SH-SY5Y (cell line): ENCODE data around the gene NLGN2.

ENCODE experiments used
- GATA2 ChIP-seq: IDR thresholded peaks from 2 replicates; pipeline ENCODE4 v1.6.1; 2011; ENCODE audit warnings: mild to moderate bottlenecking, low read depth, low read length
- GATA3 ChIP-seq: IDR thresholded peaks from 2 replicates; pipeline ENCODE4 v1.6.1; 2011; ENCODE audit warnings: low read depth, mild to moderate bottlenecking, low read length, moderate library complexity

DNA sequence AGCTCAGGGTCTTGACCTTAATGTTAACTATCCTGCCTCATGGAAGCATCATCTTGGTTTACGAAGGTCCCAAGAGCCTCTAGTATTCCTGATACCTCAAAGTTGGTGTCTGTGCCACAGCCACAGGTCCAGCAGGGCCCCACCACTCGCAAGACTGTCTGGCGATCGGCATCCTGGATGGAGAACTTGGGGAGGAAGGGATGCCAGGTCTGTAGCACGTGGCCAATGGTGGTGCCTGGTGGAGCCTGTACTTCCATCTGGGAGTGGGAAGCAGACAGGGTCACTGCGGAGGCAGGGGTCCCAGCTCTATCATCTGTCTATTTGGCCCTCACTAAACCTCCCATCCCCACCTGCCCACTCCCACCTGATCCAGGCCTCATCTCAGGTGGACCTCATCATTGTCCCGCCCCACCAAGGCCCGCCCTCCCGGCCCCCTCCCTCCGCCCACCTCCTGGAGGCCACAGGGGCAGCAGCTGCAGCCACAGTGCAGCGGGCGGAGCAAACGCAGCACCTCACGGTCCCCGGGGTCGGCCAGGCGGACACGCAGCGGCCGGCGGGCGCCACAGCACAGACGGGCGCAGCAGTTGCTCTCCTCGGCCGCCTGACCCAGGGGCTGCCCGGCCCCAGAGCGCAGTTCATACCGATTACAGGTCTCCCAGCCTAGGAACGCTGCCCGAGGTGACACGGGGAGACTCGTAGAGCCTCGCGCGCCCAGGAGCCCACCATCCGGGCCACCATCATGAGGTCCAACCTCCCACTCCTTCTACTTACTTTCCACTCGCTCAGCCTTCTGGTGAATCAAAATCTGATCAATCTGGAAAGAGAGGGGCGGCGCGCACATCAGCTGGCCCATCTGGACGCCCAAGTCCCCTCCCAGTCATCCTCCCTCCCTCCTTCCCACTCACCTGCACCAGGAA, 14.7 kb upstream of the NLGN2 start:
- TF ChIP-seq GATA3 (no peak), GATA2 (no peak)
